ENCODE data around the gene COL4A6.

Gene COL4A6

DNA sequence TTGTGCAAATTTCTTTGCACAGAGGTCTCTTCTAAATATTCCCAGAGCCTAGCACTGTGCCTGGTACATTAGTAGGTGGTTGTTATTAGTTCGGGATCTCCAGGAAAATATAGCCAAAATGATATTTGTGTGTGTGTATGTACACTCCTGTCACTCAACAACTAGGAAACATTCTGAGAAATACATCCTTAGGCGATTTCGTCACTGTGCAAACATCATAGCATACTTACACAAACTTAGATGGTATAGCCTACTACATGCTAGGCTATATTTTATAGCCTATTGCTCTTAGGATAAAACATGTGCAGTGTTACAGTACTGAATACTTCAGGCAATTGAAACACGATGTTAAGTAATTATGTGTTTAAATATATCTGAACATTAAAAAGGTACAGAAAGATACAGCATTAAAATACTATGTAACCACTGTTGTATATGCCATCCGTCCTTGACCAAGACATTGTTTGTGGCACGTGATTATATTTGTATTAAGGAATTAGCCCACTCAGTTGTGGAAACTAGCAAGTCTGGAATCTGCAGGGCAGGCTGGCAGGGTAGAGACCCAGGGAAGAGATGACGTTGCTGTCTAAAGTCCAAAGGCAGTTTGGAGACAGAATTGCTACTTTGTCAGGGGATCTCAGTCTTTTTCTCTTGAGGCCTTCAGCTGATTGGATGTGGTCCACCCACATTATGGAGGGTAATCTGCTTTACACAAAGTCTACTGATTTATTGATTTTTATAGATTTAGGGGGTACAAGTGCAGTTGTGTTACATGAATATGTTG, 106.9 kb downstream of the COL4A6 start:
- no peak for ATAC-seq
- DNase-seq: no peak

- DNase-seq: no peak
- ATAC-seq: no peak
Observed at GRCh38 chrX:108323751-108324150, 114.5 kb downstream of the COL4A6 start.

GRCh38 chrX:108322234-108322633, 116.0 kb downstream of the COL4A6 start:
- no peak for DNase-seq
- ATAC-seq: no peak

DNA sequence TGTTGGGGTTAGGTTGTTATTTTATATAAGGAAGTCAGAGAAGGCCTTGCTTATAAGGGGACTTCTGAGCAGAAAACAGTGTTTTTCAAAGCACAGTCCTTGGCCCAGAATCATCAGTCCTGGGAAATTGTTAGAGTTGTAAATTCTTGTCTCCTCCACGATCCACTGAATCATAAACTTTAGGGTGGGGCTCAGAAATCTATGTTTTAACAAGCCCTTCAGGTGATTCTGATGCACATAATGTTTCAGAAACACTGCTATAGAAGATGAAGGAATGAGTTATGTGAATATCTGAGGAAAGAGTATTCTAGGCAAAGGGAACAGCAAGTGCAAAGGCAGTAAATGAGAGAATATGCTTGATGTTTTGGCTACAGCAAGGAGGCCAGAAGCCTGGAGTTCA, 121.8 kb downstream of the COL4A6 start:
- ATAC-seq (no peak), DNase-seq (no peak)

DNA sequence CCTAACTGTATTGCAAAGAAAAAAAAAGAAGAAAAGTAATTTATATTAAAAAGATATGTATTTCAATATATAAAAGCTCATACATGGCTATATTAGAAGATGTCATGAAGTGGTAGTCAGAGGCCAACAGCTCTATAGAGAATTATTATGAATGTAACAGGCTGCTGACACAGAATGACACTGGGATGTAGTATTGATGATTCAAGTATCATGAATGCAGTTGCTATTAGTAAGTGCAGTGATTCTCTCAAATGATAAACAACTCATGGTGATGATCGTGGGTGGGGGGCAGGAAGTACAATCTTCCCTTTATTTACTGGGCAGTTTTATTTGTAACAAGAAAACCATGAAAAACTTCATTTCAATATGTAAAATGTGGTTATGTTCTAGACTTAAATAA, 124.6 kb downstream of the COL4A6 start:
- DNase-seq: no peak
- ATAC-seq: no peak

GRCh38 chrX:108312957-108313356, 125.3 kb downstream of the COL4A6 start:
- DNase-seq: no peak
- no peak for ATAC-seq

DNA sequence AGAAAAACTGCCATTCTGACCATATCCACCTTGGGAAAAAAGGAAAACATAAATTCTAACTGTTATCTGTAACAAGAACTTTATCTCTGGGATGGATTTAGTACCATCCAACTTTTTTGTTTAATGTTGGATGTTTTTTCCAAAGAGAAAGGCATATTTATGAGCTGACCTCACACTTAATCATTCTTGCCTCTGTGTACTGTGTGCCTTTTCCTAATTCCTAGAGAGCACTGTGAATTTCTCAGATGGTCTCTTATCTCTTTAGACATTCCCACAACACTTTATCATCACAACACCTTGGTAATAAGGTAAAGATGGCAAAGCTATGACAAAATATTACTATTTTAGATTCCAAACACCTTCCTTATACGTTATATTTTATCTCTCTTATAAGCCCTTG, 126.2 kb downstream of the COL4A6 start:
- ATAC-seq: no peak
- no peak for DNase-seq

- ATAC-seq (no peak), DNase-seq (no peak)
Observed at GRCh38 chrX:108310506-108310905, 127.7 kb downstream of the COL4A6 start.

DNA sequence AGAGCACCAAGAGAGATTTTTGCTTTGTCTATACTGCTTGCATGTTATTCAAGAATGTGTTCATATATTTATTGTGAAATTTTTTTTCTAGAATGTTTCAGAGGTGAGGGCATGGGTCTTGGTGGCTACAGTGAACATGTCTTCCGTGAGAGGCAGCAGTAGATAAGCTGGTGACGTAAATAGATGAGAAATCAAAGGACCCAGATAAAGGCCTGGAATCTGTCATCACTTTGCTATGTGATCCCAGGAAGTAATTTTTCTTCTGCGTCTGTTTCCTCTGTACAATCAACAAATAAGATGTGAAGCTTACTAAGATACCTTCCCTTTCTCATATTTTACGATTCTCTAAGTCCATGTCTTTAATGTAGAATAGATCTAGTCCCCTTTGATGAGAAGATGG, 129.1 kb downstream of the COL4A6 start:
- DNase-seq (no peak), ATAC-seq (no peak)

GRCh38 chrX:108307132-108308085, 130.8 kb downstream of the COL4A6 start:
- ATAC-seq: no peak

DNA sequence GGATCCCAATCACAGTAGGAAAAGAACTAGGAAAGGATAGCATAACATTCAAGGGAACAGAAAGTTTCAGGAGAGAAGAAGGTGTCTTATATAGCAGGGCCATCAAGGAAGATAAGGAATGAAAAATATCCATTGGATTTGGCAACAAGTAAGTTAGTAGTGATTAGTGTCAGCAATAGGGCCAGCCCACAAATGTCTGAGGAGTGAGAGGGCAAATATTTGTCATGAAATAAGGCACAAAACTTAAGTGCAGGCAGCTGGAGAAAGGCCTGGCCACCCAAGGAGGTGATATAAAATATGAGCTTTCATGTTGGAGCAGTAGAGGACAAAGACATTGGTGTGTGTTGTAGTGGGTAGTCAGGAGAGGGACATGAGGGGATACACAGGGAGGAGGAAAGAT, 132.1 kb downstream of the COL4A6 start:
- DNase-seq: no peak
- no peak for ATAC-seq

More at GRCh38 chrX:108307132-108308085, 130.8 kb downstream of the COL4A6 start:
- no peak for DNase-seq

GRCh38 chrX:108304757-108305156, 133.5 kb downstream of the COL4A6 start:
- no peak for ATAC-seq
- DNase-seq: no peak

- ATAC-seq: no peak
- no peak for DNase-seq
Observed at GRCh38 chrX:108304210-108304609, 134.0 kb downstream of the COL4A6 start.

DNA sequence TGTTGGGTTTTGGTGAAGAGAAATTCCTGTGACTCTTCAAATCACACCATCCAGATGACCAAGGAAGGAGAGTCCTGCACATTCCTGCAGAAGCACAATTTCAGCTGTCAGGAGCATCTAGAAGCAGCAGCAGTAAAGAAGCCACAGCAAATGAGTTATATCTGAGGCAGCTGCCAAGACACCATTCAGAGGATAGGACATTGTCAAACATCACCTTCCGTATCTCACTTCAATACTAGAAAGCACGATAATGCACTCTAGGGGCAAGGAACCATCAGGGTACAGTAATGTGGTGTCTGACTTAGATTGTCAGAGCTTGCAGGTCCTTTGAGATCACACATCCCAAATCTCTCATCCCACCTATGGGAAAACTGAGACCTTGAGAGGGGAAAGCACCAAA, 134.5 kb downstream of the COL4A6 start:
- ATAC-seq: no peak
- DNase-seq: no peak

DNA sequence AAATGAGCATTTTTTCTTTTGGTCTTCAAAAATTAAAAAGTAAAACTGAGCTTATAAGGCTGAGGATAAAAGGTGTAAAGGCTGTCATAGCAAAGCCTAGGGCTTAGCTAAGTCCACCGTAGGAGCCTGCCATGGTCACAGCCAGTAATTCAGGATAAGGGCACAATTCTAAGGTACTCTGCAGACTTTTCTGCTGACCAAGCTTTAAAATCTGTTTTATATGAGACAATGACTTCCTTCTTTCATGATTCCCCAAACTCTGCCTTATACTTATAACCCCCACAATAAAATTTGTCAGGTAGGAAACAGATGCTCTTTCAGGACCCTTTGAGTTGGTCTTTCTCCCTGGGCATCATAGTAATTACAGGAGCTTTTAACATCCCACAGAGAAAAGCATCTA, 138.5 kb downstream of the COL4A6 start:
- DNase-seq (no peak), ATAC-seq (no peak)

DNA sequence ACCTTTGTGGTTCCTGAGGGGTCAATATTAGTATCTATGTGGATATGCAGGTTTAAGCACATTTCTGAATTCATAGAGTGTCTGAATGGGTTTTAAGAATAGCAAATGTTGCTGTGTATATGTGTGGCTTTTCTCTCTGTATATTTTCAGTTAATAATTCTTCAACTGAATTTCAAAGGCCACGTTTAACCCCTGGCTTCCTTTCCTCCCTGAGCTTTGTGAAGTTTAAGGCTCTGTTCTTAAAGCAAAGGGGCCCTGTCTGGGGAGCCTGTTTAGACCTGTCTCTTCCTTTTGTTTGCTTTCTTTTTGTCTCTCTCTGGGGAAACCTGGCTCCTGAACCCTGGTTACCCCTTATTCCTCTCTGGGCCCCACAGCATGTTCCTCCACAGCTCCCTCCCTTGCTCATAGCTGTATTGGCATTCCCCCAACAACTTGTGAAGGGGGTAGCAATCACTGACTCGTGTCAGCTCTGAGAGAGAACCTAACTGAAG, 139.1 kb downstream of the COL4A6 start:
- ATAC-seq (no peak), DNase-seq (no peak)

- ATAC-seq: no peak
Observed at GRCh38 chrX:108298165-108298602, 140.0 kb downstream of the COL4A6 start.

DNA sequence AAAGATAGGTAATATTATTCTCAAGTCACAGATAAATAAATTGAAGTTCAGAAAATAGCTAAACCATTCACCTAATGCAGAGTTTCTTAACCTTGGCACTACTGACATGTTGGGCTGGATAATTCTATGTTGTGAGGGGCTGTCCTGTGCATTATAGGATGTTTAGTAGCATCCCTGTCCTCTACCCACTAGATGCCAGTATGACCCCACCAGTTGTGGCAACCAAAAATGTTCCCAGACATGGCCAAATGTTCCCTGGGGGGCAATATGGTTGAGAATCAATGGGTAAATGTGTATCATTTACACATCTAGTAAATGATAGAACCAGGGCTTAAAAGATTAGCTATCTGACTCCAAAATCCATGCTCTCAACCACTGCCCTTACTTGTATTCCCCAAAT, 140.9 kb downstream of the COL4A6 start:
- ATAC-seq: no peak
- no peak for DNase-seq

More at GRCh38 chrX:108298165-108298602, 140.0 kb downstream of the COL4A6 start:
- no peak for DNase-seq

- DNase-seq (no peak), ATAC-seq (no peak)
Observed at GRCh38 chrX:108292053-108292452, 146.2 kb downstream of the COL4A6 start.

DNA sequence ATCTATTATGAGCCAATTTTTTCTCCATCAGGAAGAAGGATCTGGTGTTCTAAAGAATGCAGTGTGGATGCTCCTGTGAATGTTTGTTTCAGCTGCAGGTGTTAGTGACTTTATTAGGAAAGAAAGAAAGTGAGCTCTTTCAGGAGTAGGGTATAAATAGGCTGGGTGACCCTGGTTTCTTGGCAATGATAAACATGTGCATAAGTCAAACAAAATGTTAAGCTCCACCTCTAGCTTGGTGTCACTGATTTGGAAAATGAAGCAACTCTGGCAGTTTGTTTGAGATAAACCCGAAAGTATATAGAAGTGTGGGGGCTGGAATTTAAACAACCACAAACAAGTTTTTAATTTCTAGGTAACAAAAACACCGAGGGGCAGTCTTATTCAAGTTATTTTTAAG, 152.3 kb downstream of the COL4A6 start:
- no peak for DNase-seq
- no peak for ATAC-seq

GRCh38 chrX:108285356-108285755, 152.9 kb downstream of the COL4A6 start:
- DNase-seq (no peak), ATAC-seq (no peak)

- ATAC-seq (no peak), DNase-seq (no peak)
Observed at GRCh38 chrX:108275732-108276131, 162.5 kb downstream of the COL4A6 start.

- DNase-seq (no peak), ATAC-seq (no peak)
Observed at GRCh38 chrX:108271397-108271787, 166.8 kb downstream of the COL4A6 start.

Measured in stimulated activated naive CD8-positive, alpha-beta T cell treated with anti-CD3 and anti-CD28 coated beads, Interleukin-15, Interleukin-2, amounts not matched to agents 100 U/mL and 50 U/mL, for 24 hours (primary cell).